Measurements from ENCODE around the gene CXCR1. TPM values are rescaled to one million over a fixed set of nuclear protein-coding genes. Genes with fewer than 3 reads are reported as not detected.

Gene CXCR1
- total and polyA plus RNA-seq, 2 of the 4 experiments (the other 2 are of a cell fraction), result not detected

- POLR2A ChIA-PET (ENCODE audit: unreplicated experiment), result interaction anchor here (0.5 kb wide), 1 partner anchor 695 kb away, joined by 8 read pairs; no protein-coding TSS in a partner anchor
- no peak overlapping the region for H3K27ac ChIP-seq (ENCODE audit: insufficient read depth, low read length)
Observed at GRCh38 chr2:218130377-218130776, 36.4 kb downstream of the CXCR1 start.

More at GRCh38 chr2:218130377-218130776, 36.4 kb downstream of the CXCR1 start:
- Histone ChIP-seq H2BK15ac (ENCODE audit: low read depth, low read length) (no peak overlapping the region), H3K23ac (ENCODE audit: low read depth, low read length) (no peak overlapping the region), H3K36me3 (ENCODE audit: control insufficient read depth, insufficient read depth, low read length) (no peaks in the 10 kb centered on the region), H3K4ac (ENCODE audit: low read depth, low read length) (no peak overlapping the region), H3K9ac (ENCODE audit: low read depth, low read length) (no peak overlapping the region), H4K20me1 (ENCODE audit: insufficient read depth, low read length) (no peaks in the 10 kb centered on the region), H4K8ac (ENCODE audit: low read depth in 2 of 2, low read length in 2 of 2) (no peak overlapping the region), H2AFZ (replicated peaks; ENCODE audit: low read length, poor library complexity) (no peak overlapping the region), H2AK5ac (ENCODE audit: low read depth, low read length) (no peak overlapping the region), H2BK20ac (ENCODE audit: low read depth, low read length) (no peak overlapping the region), H2BK120ac (ENCODE audit: low read depth, low read length) (no peak overlapping the region), H3K9me1 (ENCODE audit: insufficient read depth, low read length) (no peaks in the 10 kb centered on the region), H4K91ac (ENCODE audit: insufficient read depth, low read depth, low read length) (no peak overlapping the region), H3K4me3 (ENCODE audit: insufficient read depth, low read depth, low read length) (no peak overlapping the region), H2BK5ac (ENCODE audit: low read depth, low read length, poor library complexity, severe bottlenecking) (no peak overlapping the region), H3K4me1 (ENCODE audit: control insufficient read depth, insufficient read depth, low read length) (no peaks in the 10 kb centered on the region), H3K27me3 (ENCODE audit: control insufficient read depth, insufficient read depth, low read length) (peaks cover 64% of the 10 kb centered on the region), H3K18ac (ENCODE audit: low read depth, low read length) (no peak overlapping the region), H3K9me3 (ENCODE audit: control insufficient read depth, insufficient read depth, low read length) (no peaks in the 10 kb centered on the region), H4K5ac (ENCODE audit: low read depth, low read length) (no peak overlapping the region), H3K4me2 (ENCODE audit: low read depth, low read length) (no peak overlapping the region), H2AK9ac (replicated peaks; ENCODE audit: low read depth, low read length, poor library complexity) (no peak overlapping the region), H3K56ac (ENCODE audit: extremely low read depth, insufficient read depth, low read length) (no peak overlapping the region), H3K14ac (replicated peaks; ENCODE audit: low read depth, low read length) (no peak overlapping the region), H3K79me1 (ENCODE audit: low read depth in 1 of 2, low read length in 2 of 2) (no peaks in the 10 kb centered on the region)
- TF ChIP-seq CEBPB (IDR thresholded peaks at IDR 0.05; ENCODE audit: low read depth, low read length) (no peak), RFX5 (IDR thresholded peaks at IDR 0.05; ENCODE audit: low read depth, low read length) (no peak), MAFK (IDR thresholded peaks at IDR 0.05; ENCODE audit: low read depth, low read length) (no peak), MXI1 (IDR thresholded peaks at IDR 0.05; ENCODE audit: borderline replicate concordance, low read depth, low read length) (no peak), ELK1 (IDR thresholded peaks at IDR 0.05; ENCODE audit: borderline replicate concordance, low read depth, low read length) (no peak), SMC3 (IDR thresholded peaks at IDR 0.05; ENCODE audit: low read depth, low read length) (no peak), BHLHE40 (IDR thresholded peaks at IDR 0.05; ENCODE audit: low read depth, low read length) (no peak), RCOR1 (IDR thresholded peaks at IDR 0.05; ENCODE audit: insufficient replicate concordance, low read length) (no peak), NFE2L2 (IDR thresholded peaks at IDR 0.05; ENCODE audit: low read depth, low read length) (no peak), RAD21 (IDR thresholded peaks at IDR 0.05; ENCODE audit: low read length) (no peak)
- in situ Hi-C loops (cut with MboI; ENCODE audit: low sequenced_read_pairs) (no loop called here), intact Hi-C loops (cut with micrococcal nuclease) (no loop called here), dilution Hi-C loops (cut with HindIII; ENCODE audit: low sequenced_read_pairs, unreplicated experiment) (no loop called here)
- WGBS, 2 experiments (ENCODE audit: extremely low coverage in 2 of 2, insufficient read length in 1 of 2), result no CpG with 5 or more reads among the region's 2 CpGs
- BruUV-seq (replicated peaks), result no TSS peak
- no peak for DNase-seq
- no peak for ATAC-seq (ENCODE audit: low read depth)
- CTCF ChIA-PET, result no interaction called here

Data from IMR-90 (cell line).